PC-9 (cell line): ENCODE data around the gene GPR153.

ENCODE experiments used
- CTCF ChIP-seq: fragments of 200-600 bp; sonication (generic); conservative IDR thresholded peaks from 2 replicates; pipeline ENCODE4 v1.6.1; 2017; ENCODE audit warnings: mixed run types, antibody characterized with exemption, mild to moderate bottlenecking, moderate library complexity
- EZH2 ChIP-seq: fragments of 200-600 bp; sonication (generic); IDR thresholded peaks from 2 replicates; pipeline ENCODE4 v1.8.0; 2017; ENCODE audit warnings: antibody characterized with exemption, low read depth

- no peak for TF ChIP-seq CTCF
- TF ChIP-seq EZH2 = no peak
Measured at GRCh38 chr1:6271554-6271953, 10.7 kb upstream of the GPR153 start.
